HepG2 (cell line): ENCODE measurements around the gene FBXW8. TPM values are rescaled to one million over a fixed set of nuclear protein-coding genes. Genes with fewer than 3 reads are reported as not detected.

Experiments
- FOXA1 ChIP-seq, 2 experiments: fragments of 450-650 bp in 1 of 2; sonication (generic) in 1 of 2; formaldehyde crosslinking in 1 of 2; IDR thresholded peaks; 2 replicates each; pipeline versions ENCODE4 v1.4.0 to v1.6.1; 2016 to 2020; ENCODE audit warnings: missing genetic modification reagents in 1 of 2
- HNF4G ChIP-seq, 2 experiments: sonication (generic) in 1 of 2; formaldehyde crosslinking in 1 of 2; IDR thresholded peaks; 2 replicates each; pipeline versions ENCODE4 v1.4.0 to v1.6.1; 2011 to 2020; ENCODE audit warnings: borderline replicate concordance in 2 of 2, low read depth in 2 of 2, mild to moderate bottlenecking in 2 of 2, low read length in 1 of 2, missing genetic modification reagents in 1 of 2, moderate library complexity in 1 of 2
- HNRNPK ChIP-seq: fragments of 200-400 bp; formaldehyde crosslinking; IDR thresholded peaks from 2 replicates; pipeline ENCODE4 v1.6.1; 2018; ENCODE audit warnings: low read length, low read depth, moderate library complexity, mild to moderate bottlenecking; ENCODE audit not compliant: poor library complexity, severe bottlenecking
- MIXL1 ChIP-seq: IDR thresholded peaks from 2 replicates; pipeline ENCODE4 v1.6.1; 2016
- NAIF1 ChIP-seq: sonication (generic); formaldehyde crosslinking; IDR thresholded peaks from 2 replicates; pipeline ENCODE4 v1.5.0; 2020; ENCODE audit warnings: mild to moderate bottlenecking, missing genetic modification reagents, borderline replicate concordance
- SP5 ChIP-seq: IDR thresholded peaks from 2 replicates; pipeline ENCODE4 v1.6.1; 2016; ENCODE audit warnings: low read depth, borderline replicate concordance
- ZMYM2 ChIP-seq: sonication (generic); formaldehyde crosslinking; IDR thresholded peaks from 2 replicates; pipeline ENCODE4 v1.8.0; 2022; ENCODE audit warnings: mild to moderate bottlenecking, missing genetic modification reagents
- ZNF10 ChIP-seq: sonication (generic); formaldehyde crosslinking; IDR thresholded peaks from 2 replicates; pipeline ENCODE4 v1.4.0; 2020; ENCODE audit warnings: mild to moderate bottlenecking, low read depth, missing genetic modification reagents, borderline replicate concordance
- ZNF205 ChIP-seq: IDR thresholded peaks from 2 replicates; pipeline ENCODE4 v1.6.1; 2018; ENCODE audit warnings: missing biosample characterization, missing genetic modification reagents
- ZNF3 ChIP-seq: IDR thresholded peaks from 2 replicates; pipeline ENCODE4 v1.7.0; 2017; ENCODE audit warnings: inconsistent platforms
- ZNF331 ChIP-seq: sonication (generic); formaldehyde crosslinking; IDR thresholded peaks from 2 replicates; pipeline ENCODE4 v1.4.0; 2020; ENCODE audit warnings: missing genetic modification reagents
- ZNF510 ChIP-seq: sonication (generic); formaldehyde crosslinking; IDR thresholded peaks from 2 replicates; pipeline ENCODE4 v1.4.0; 2020; ENCODE audit warnings: low read depth, mild to moderate bottlenecking, missing genetic modification reagents
- ZNF605 ChIP-seq: sonication (generic); formaldehyde crosslinking; IDR thresholded peaks from 2 replicates; pipeline ENCODE4 v1.8.0; 2022; ENCODE audit warnings: mild to moderate bottlenecking, missing genetic modification reagents
- ZNF773 ChIP-seq: sonication (generic); formaldehyde crosslinking; IDR thresholded peaks from 2 replicates; pipeline ENCODE4 v1.4.0; 2020; ENCODE audit warnings: missing genetic modification reagents, borderline replicate concordance
- polyA plus RNA-seq, 8 experiments: library from polyadenylated mRNA; depleted of rRNA in 3 of 8; stranded (reverse) in 7 of 8; unstranded in 1 of 8; fragments of >200 nt; fragmentation: Illumina TruSeq in 4 of 8; extraction: Trizol in 4 of 8; gene quantifications; 2 replicates each; pipeline versions ENCODE4 v1.2.1 to v1.2.3, GENCODE V29; 2011 to 2016; ENCODE audit warnings: low read depth in 4 of 8, missing spikeins in 1 of 8, mixed read lengths in 1 of 8; ENCODE audit not compliant: insufficient read depth in 1 of 8
- total RNA-seq, 5 experiments: library from RNA; depleted of rRNA; stranded (reverse); fragments of >200 nt; fragmentation: Illumina TruSeq; extraction: Trizol; gene quantifications; 2 replicates each; pipeline ENCODE4 v1.2.3, GENCODE V29; 2016; ENCODE audit warnings: low read depth in 1 of 5
- TF ChIP-seq, protein P1 (sequence below): sonication (generic); formaldehyde crosslinking; IDR thresholded peaks from 2 replicates; pipeline ENCODE4 v1.8.0; 2022; ENCODE audit warnings: mild to moderate bottlenecking, missing genetic modification reagents, moderate library complexity
- TF ChIP-seq, protein P2 (sequence below): sonication (generic); formaldehyde crosslinking; IDR thresholded peaks from 2 replicates; pipeline ENCODE4 v1.4.0; 2020; ENCODE audit warnings: mild to moderate bottlenecking, missing genetic modification reagents
- TF ChIP-seq, protein P3 (sequence below): IDR thresholded peaks from 2 replicates; pipeline ENCODE4 v1.6.1; 2016; ENCODE audit warnings: missing compliant biosample characterization, missing genetic modification reagents, borderline replicate concordance
- TF ChIP-seq, protein P4 (sequence below): sonication (generic); formaldehyde crosslinking; IDR thresholded peaks from 2 replicates; pipeline ENCODE4 v1.9.0; 2021; ENCODE audit warnings: missing genetic modification reagents, borderline replicate concordance
- TF ChIP-seq, protein P5 (sequence below): sonication (generic); formaldehyde crosslinking; IDR thresholded peaks from 2 replicates; pipeline ENCODE4 v1.4.0; 2020; ENCODE audit warnings: missing genetic modification reagents

FBXW8 gene
- total and polyA plus RNA-seq, 2 of the 13 experiments (the other 11 are each of a cell fraction or from before 2014, with no cell fraction given), result 5.1 to 5.9 TPM

DNA sequence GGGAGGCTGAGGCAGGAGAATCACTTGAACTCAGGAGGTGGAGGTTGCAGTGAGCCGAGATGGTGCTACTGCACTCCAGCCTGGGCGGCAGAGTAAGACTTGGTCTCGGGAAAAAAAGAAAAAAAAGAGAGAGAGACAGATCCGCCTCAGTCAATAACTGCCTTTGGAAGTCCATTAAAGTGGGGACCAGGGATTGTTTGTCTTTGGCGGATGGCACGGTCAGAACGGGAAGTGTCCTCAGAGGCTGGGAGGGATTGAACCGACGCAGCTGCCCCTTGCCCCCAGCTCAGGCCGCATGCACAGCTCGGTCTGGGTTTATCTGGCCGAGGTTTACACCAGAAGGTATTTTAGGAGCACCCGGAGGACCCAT lies 134.0 kb downstream of the FBXW8 start (continued):
- 0 out of 2 replicates have a peak, but pooled peaks have one; percentile 20 for TF ChIP-seq HNF4G (IDR thresholded peaks at IDR 0.05; ENCODE audit: borderline replicate concordance, low read depth, low read length)
- TF ChIP-seq HNF4G (CRISPR knock-in tag; IDR thresholded peaks at IDR 0.05; ENCODE audit: borderline replicate concordance, low read depth), result no peak
- peak; percentile 47; the same call in 1 of the 2 replicates for TF ChIP-seq SP5 (CRISPR knock-in tag)
- peak; percentile 52; the same call in 1 of the 2 replicates for TF ChIP-seq MIXL1 (CRISPR knock-in tag)
- TF ChIP-seq, protein P1, sequence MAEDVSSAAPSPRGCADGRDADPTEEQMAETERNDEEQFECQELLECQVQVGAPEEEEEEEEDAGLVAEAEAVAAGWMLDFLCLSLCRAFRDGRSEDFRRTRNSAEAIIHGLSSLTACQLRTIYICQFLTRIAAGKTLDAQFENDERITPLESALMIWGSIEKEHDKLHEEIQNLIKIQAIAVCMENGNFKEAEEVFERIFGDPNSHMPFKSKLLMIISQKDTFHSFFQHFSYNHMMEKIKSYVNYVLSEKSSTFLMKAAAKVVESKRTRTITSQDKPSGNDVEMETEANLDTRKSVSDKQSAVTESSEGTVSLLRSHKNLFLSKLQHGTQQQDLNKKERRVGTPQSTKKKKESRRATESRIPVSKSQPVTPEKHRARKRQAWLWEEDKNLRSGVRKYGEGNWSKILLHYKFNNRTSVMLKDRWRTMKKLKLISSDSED (CRISPR knock-in tag), result no peak
- TF ChIP-seq, protein P2, sequence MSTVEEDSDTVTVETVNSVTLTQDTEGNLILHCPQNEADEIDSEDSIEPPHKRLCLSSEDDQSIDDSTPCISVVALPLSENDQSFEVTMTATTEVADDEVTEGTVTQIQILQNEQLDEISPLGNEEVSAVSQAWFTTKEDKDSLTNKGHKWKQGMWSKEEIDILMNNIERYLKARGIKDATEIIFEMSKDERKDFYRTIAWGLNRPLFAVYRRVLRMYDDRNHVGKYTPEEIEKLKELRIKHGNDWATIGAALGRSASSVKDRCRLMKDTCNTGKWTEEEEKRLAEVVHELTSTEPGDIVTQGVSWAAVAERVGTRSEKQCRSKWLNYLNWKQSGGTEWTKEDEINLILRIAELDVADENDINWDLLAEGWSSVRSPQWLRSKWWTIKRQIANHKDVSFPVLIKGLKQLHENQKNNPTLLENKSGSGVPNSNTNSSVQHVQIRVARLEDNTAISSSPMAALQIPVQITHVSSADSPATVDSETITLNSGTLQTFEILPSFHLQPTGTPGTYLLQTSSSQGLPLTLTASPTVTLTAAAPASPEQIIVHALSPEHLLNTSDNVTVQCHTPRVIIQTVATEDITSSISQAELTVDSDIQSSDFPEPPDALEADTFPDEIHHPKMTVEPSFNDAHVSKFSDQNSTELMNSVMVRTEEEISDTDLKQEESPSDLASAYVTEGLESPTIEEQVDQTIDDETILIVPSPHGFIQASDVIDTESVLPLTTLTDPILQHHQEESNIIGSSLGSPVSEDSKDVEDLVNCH, result no peak
- no peak for TF ChIP-seq FOXA1 (IDR thresholded peaks at IDR 0.05)
- TF ChIP-seq FOXA1 (CRISPR knock-in tag; IDR thresholded peaks at IDR 0.05), result peak; percentile 69
- TF ChIP-seq, protein P3, sequence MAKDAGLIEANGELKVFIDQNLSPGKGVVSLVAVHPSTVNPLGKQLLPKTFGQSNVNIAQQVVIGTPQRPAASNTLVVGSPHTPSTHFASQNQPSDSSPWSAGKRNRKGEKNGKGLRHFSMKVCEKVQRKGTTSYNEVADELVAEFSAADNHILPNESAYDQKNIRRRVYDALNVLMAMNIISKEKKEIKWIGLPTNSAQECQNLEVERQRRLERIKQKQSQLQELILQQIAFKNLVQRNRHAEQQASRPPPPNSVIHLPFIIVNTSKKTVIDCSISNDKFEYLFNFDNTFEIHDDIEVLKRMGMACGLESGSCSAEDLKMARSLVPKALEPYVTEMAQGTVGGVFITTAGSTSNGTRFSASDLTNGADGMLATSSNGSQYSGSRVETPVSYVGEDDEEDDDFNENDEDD (CRISPR knock-in tag), result 0 out of 2 replicates have a peak, but pooled peaks have one; percentile 29
- TF ChIP-seq, protein P4, sequence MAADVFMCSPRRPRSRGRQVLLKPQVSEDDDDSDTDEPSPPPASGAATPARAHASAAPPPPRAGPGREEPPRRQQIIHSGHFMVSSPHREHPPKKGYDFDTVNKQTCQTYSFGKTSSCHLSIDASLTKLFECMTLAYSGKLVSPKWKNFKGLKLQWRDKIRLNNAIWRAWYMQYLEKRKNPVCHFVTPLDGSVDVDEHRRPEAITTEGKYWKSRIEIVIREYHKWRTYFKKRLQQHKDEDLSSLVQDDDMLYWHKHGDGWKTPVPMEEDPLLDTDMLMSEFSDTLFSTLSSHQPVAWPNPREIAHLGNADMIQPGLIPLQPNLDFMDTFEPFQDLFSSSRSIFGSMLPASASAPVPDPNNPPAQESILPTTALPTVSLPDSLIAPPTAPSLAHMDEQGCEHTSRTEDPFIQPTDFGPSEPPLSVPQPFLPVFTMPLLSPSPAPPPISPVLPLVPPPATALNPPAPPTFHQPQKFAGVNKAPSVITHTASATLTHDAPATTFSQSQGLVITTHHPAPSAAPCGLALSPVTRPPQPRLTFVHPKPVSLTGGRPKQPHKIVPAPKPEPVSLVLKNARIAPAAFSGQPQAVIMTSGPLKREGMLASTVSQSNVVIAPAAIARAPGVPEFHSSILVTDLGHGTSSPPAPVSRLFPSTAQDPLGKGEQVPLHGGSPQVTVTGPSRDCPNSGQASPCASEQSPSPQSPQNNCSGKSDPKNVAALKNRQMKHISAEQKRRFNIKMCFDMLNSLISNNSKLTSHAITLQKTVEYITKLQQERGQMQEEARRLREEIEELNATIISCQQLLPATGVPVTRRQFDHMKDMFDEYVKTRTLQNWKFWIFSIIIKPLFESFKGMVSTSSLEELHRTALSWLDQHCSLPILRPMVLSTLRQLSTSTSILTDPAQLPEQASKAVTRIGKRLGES (CRISPR knock-in tag), result no peak
- TF ChIP-seq ZNF605 (CRISPR knock-in tag), result no peak
- TF ChIP-seq, protein P5, sequence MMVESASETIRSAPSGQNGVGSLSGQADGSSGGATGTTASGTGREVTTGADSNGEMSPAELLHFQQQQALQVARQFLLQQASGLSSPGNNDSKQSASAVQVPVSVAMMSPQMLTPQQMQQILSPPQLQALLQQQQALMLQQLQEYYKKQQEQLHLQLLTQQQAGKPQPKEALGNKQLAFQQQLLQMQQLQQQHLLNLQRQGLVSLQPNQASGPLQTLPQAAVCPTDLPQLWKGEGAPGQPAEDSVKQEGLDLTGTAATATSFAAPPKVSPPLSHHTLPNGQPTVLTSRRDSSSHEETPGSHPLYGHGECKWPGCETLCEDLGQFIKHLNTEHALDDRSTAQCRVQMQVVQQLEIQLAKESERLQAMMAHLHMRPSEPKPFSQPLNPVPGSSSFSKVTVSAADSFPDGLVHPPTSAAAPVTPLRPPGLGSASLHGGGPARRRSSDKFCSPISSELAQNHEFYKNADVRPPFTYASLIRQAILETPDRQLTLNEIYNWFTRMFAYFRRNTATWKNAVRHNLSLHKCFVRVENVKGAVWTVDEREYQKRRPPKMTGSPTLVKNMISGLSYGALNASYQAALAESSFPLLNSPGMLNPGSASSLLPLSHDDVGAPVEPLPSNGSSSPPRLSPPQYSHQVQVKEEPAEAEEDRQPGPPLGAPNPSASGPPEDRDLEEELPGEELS (CRISPR knock-in tag), result peak; percentile 58
- TF ChIP-seq ZMYM2 (CRISPR knock-in tag), result 0 out of 2 replicates have a peak, but pooled peaks have one; percentile 42
- 0 out of 2 replicates have a peak, but pooled peaks have one; percentile 14 for TF ChIP-seq NAIF1 (CRISPR knock-in tag)
- TF ChIP-seq ZNF331 (CRISPR knock-in tag), result peak; percentile 41; the same call in 1 of the 2 replicates
- no peak for TF ChIP-seq ZNF3 (CRISPR knock-in tag)
- no peak for TF ChIP-seq ZNF510 (CRISPR knock-in tag)
- TF ChIP-seq ZNF205 (CRISPR knock-in tag), result no peak
- no peak for TF ChIP-seq HNRNPK
- TF ChIP-seq ZNF10 (CRISPR knock-in tag), result no peak
- no peak for TF ChIP-seq ZNF773 (CRISPR knock-in tag)
